ENCODE measurements around the gene KCNK6. TPM values are rescaled to one million over a fixed set of nuclear protein-coding genes. Genes with fewer than 3 reads are reported as not detected.

KCNK6 gene
- total and polyA plus RNA-seq, 4 donors = 3.0 to 10.8 (median 8.5) TPM

GRCh38 chr19:38369584-38369983, 49.9 kb downstream of the KCNK6 start:
- ATAC-seq (ENCODE audit: insufficient read depth, low FRiP score) (no peak), DNase-seq (no peak)
- no peak overlapping the region for H3K27ac ChIP-seq (ENCODE audit: low read depth in 1 of 2, low read length in 1 of 2)
- TF ChIP-seq, protein P1, sequence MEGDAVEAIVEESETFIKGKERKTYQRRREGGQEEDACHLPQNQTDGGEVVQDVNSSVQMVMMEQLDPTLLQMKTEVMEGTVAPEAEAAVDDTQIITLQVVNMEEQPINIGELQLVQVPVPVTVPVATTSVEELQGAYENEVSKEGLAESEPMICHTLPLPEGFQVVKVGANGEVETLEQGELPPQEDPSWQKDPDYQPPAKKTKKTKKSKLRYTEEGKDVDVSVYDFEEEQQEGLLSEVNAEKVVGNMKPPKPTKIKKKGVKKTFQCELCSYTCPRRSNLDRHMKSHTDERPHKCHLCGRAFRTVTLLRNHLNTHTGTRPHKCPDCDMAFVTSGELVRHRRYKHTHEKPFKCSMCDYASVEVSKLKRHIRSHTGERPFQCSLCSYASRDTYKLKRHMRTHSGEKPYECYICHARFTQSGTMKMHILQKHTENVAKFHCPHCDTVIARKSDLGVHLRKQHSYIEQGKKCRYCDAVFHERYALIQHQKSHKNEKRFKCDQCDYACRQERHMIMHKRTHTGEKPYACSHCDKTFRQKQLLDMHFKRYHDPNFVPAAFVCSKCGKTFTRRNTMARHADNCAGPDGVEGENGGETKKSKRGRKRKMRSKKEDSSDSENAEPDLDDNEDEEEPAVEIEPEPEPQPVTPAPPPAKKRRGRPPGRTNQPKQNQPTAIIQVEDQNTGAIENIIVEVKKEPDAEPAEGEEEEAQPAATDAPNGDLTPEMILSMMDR (IDR thresholded peaks at IDR 0.05; ENCODE audit: control extremely low read depth, extremely low read depth) = no peak
- no peaks in the 10 kb centered on the region for H3K9me3 ChIP-seq (ENCODE audit: control insufficient read depth in 4 of 4, insufficient read depth in 3 of 4, low read length in 3 of 4)
- peaks cover 0 to 2% (median 0%) of the 10 kb centered on the region in 5 donors for H3K4me1 ChIP-seq (ENCODE audit: control insufficient read depth in 5 of 5, insufficient read depth in 5 of 5, low read length in 5 of 5)
- peaks cover 0 to 5% (median 3%) of the 10 kb centered on the region in 3 donors for H3K27me3 ChIP-seq (ENCODE audit: control insufficient read depth in 3 of 3, insufficient read depth in 3 of 3, low read length in 2 of 3)
- no peak overlapping the region for H3K4me3 ChIP-seq
- WGBS, 2 donors = 83 to 93% methylated on average over 2 of the region's 2 CpGs
- no peaks in the 10 kb centered on the region for H3K36me3 ChIP-seq (ENCODE audit: control insufficient read depth in 4 of 4, insufficient read depth in 4 of 4, low read length in 4 of 4)
- H3K9ac ChIP-seq (ENCODE audit: insufficient read depth in 1 of 2, low read length in 2 of 2) = no peak overlapping the region

DNA sequence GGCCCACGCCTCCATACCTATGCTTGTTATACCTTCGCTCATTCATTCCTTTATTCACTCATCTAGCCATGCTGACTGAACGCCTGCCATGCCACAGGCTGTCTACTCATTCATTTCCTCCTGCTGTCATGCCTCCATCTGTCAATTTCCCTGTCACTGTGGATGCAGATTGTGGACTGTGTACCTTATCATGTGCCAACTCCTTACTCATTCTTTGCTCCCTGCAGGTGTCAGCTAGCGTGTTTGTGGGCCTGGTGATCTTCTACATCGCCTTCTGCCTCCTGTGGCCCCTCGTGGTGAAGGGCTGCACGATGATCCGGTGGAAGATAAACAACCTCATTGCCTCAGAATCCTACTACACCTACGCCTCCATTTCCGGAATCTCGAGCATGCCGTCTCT, 50.7 kb downstream of the KCNK6 start:
- no peaks in the 10 kb centered on the region for H3K9me3 ChIP-seq (ENCODE audit: control insufficient read depth in 4 of 4, insufficient read depth in 3 of 4, low read length in 3 of 4)
- no peak for ATAC-seq (ENCODE audit: insufficient read depth, low FRiP score)
- H3K27ac ChIP-seq (ENCODE audit: low read depth in 1 of 2, low read length in 1 of 2) = no peak overlapping the region
- no peak overlapping the region for H3K9ac ChIP-seq (ENCODE audit: insufficient read depth in 1 of 2, low read length in 2 of 2)
- H3K27me3 ChIP-seq (ENCODE audit: control insufficient read depth in 3 of 3, insufficient read depth in 3 of 3, low read length in 2 of 3) = peaks cover 0 to 5% (median 3%) of the 10 kb centered on the region in 3 donors
- no peak overlapping the region for H3K4me3 ChIP-seq
- no peak for DNase-seq
- H3K36me3 ChIP-seq (ENCODE audit: control insufficient read depth in 4 of 4, insufficient read depth in 4 of 4, low read length in 4 of 4) = peaks cover 0 to 4% (median 0%) of the 10 kb centered on the region in 4 donors
- WGBS, 2 donors = 69 to 74% methylated on average over 12 of the region's 12 CpGs
- peaks cover 0 to 2% (median 0%) of the 10 kb centered on the region in 5 donors for H3K4me1 ChIP-seq (ENCODE audit: control insufficient read depth in 5 of 5, insufficient read depth in 5 of 5, low read length in 5 of 5)
- TF ChIP-seq, protein P1 (IDR thresholded peaks at IDR 0.05; ENCODE audit: control extremely low read depth, extremely low read depth) = no peak

- ATAC-seq (ENCODE audit: insufficient read depth, low FRiP score) (no peak), DNase-seq (no peak)
- Histone ChIP-seq H3K9ac (ENCODE audit: insufficient read depth in 1 of 2, low read length in 2 of 2) (no peak overlapping the region), H3K9me3 (ENCODE audit: control insufficient read depth in 4 of 4, insufficient read depth in 3 of 4, low read length in 3 of 4) (no peaks in the 10 kb centered on the region), H3K36me3 (ENCODE audit: control insufficient read depth in 4 of 4, insufficient read depth in 4 of 4, low read length in 4 of 4) (peaks cover 0 to 4% (median 0%) of the 10 kb centered on the region in 4 donors), H3K4me3 (no peak overlapping the region), H3K27ac (ENCODE audit: low read depth in 1 of 2, low read length in 1 of 2) (no peak overlapping the region), H3K4me1 (ENCODE audit: control insufficient read depth in 5 of 5, insufficient read depth in 5 of 5, low read length in 5 of 5) (peaks cover 0 to 7% (median 5%) of the 10 kb centered on the region in 5 donors), H3K27me3 (ENCODE audit: control insufficient read depth in 3 of 3, insufficient read depth in 3 of 3, low read length in 2 of 3) (peaks cover 0 to 5% (median 3%) of the 10 kb centered on the region in 3 donors)
- TF ChIP-seq, protein P1 (IDR thresholded peaks at IDR 0.05; ENCODE audit: control extremely low read depth, extremely low read depth) = no peak
- 69 to 71% methylated on average over 6 of the region's 6 CpGs for WGBS, 2 donors
Observed at GRCh38 chr19:38371081-38371480, 51.4 kb downstream of the KCNK6 start.

GRCh38 chr19:38373907-38374331, 54.3 kb downstream of the KCNK6 start:
- WGBS, 2 donors = 74 to 78% methylated on average over 6 of the region's 6 CpGs

More at GRCh38 chr19:38373907-38374331, 54.3 kb downstream of the KCNK6 start:
- Histone ChIP-seq H3K27me3 (ENCODE audit: control insufficient read depth in 3 of 3, insufficient read depth in 3 of 3, low read length in 2 of 3) (peaks cover 0 to 5% (median 3%) of the 10 kb centered on the region in 3 donors), H3K36me3 (ENCODE audit: control insufficient read depth in 4 of 4, insufficient read depth in 4 of 4, low read length in 4 of 4) (peaks cover 0 to 9% (median 6%) of the 10 kb centered on the region in 4 donors), H3K9ac (ENCODE audit: insufficient read depth in 1 of 2, low read length in 2 of 2) (peak overlapping the region in 1 of 2 donors; percentile 50), H3K27ac (ENCODE audit: low read depth in 1 of 2, low read length in 1 of 2) (peak overlapping the region; percentile 88 to 91), H3K4me1 (ENCODE audit: control insufficient read depth in 5 of 5, insufficient read depth in 5 of 5, low read length in 5 of 5) (peaks cover 5 to 14% (median 9%) of the 10 kb centered on the region in 5 donors), H3K9me3 (ENCODE audit: control insufficient read depth in 4 of 4, insufficient read depth in 3 of 4, low read length in 3 of 4) (no peaks in the 10 kb centered on the region), H3K4me3 (peak overlapping the region; percentile 25)
- ATAC-seq (ENCODE audit: insufficient read depth, low FRiP score) = no peak
- TF ChIP-seq, protein P1 (IDR thresholded peaks at IDR 0.05; ENCODE audit: control extremely low read depth, extremely low read depth) = no peak
- DNase-seq = no peak

Measured in lung (tissue), 12 donors.